T1000 (cell line): ENCODE data around the gene NADK.
"Not testable (repeated sequence)": the region's sequence is repeated elsewhere in the genome, so short reads cannot be mapped to it uniquely, and the experiment has no call there.

Experiments
- DNase-seq: peaks from one replicate; lab custom pipeline; 2025; ENCODE audit warnings: mixed read lengths; lab: John Stamatoyannopoulos, UW

The NADK gene

DNA sequence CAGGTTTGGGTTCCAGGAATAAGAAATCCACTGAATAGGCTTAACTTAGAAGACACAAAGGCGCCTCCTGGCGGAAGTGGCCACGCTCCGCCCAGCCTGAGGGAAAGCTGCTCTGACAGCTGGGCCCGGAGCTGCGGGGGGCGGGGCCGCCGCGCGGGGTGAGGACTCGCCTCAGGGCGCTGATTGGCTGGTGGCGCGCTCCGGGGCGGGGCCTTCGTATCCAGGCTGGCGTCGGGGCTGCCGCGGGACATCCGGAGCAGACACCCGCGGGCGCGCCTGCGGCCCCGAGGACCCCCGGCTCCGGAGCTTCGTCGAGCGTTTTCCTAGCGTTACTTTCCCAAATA is 31.7 kb downstream of the NADK start:
- DNase-seq = not testable (repeated sequence)

DNA sequence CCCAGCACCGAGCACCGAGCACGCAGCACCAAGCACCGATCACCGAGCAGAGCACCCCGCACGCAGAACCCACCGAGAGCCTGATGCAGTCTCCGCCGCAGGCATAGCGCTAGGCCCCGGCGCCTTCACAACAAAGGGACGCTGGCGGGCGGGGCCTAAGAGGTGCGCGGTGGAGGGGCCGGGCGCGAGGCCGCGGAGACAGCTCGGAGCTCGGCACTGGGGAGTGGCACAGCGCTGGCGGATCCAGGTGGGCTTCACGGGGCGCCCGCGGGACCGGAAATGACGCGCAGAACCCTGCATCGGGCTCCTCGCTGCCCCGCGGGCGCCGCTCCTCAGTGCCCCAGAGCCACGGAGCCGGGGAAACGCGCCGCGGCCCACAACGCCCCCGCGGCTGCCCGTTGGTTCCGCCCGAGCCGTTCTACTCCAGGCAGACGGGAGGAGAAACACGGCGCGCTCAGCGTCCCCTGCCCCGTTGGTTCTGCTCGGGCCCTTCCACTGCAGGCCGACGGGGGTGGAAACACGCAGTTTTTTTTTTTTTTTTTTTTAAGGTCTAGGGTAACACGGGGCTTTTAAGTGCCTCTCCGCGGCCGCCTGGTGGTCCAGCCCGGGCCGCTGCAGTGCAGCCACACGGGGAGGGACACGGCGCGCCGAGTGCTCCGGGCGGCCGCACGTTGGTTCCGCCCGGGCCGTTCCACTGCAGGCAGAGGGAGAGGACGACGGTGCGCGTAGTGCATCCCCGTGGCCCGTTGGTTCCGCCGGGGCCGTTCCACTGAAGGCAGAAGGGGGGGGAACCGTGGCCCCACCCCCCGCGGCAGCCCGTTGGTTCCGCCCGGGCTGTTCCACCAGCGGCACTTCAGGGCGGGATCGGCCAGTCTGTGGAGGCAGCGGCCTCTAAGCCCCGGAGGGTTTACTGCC is 32.4 kb downstream of the NADK start:
- DNase-seq = peak; percentile 84

DNA sequence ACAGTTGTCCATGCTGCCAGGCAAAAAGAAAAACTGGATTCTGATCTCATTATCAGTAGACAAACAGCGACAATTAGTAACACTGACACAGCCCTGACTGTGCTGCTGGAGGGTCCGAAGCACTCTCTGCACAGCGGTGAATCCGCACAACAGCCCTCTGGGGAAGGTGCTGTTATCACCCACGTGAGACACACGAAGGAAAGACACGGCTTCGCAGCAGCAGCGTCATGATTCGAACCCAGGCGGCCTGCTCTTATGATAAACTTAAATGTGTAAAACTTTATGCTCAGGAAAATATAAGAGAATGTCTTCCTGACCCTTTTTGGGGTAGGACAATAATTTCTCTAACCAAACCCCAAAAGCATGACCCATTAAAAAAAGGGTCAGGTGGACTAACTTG is 35.7 kb downstream of the NADK start:
- DNase-seq = not testable (repeated sequence)

DNA sequence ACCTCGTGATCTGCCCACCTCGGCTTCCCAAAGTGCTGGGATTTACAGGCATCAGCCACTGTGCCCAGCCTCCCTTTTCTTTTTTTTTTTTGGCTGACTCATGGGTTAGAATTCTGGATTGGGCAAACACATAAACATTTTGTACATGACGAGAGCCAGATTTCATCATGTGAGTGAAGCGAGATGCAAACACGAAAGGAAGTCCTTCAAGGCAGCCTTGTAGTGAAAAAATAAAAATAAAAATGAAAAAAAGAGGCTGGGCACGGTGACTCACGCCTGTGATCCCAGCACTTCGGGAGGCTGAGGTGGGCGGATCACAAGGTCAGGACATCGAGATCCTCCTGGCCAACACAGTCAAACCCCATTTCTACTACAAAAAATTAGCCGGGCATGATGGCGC is 37.3 kb downstream of the NADK start:
- peak; percentile 75 for DNase-seq

DNA sequence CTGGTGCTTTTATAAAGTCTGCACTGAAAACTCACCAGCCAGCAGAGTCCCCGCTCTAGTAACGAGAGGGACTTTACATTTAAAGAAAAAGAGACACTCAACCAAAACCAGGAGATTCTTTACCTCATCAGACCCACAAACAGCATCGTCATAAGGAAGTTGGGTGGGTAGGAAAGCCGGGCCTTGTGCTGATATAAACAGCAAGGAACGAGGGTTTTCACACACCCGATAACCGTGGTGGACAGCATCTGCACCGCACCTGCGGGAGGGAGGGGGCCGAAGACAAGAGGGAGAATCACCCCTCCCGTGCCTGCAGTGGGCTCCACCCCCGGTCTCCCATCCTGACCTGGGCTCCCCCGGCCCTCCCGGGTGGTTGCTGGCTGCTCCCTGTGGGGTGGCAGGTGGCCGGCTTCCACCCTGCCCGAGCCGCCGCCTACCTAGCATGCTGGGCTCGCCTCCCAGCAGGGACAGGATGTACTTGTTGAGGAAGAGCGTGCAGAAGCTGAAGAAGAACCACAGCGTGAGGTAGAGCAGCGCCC is 39.4 kb downstream of the NADK start:
- not testable (repeated sequence) for DNase-seq

DNA sequence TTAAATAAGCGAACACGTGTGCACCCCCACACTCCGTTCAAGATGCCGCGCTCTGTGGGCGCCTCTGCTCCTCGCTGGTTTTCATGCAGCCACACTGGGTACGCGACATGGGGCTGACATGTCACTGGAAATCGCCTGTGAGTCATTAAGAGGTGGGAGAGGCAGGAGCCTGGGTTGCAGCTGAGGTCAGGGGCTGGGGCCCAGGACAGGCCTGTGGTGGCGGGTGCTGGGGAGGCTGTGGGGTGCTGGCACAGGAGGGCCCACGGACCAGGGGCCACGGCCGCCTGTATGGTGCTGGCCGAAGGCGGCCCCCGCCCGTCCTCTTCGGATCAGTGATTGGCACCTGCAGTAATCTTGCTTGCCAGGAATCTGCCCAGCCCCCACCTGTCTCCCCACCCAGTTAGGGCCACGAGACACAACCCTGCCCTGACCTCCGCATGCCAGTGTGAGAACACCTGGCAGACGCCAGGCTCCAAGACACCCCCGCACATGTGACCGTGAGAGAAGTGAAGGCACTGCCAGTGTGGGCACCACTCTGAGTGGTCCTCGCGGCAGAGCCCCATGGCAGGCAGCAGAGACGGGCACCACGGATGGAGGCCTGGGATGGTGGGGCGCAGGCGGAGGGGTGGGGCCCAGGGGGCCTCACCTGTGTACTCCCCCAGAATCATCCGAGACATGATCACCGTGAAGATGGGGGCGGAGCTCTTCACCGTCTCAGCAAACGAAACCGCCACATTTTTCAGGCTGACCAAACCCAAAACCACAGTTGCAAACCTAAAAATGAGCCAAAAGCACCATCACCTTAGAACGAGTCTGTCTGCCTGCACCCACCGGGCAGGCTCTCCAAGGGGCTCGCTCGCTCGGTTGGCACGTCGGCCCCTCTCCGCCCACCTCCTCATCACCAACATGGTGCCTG is 40.3 kb downstream of the NADK start:
- DNase-seq = not testable (repeated sequence)

DNA sequence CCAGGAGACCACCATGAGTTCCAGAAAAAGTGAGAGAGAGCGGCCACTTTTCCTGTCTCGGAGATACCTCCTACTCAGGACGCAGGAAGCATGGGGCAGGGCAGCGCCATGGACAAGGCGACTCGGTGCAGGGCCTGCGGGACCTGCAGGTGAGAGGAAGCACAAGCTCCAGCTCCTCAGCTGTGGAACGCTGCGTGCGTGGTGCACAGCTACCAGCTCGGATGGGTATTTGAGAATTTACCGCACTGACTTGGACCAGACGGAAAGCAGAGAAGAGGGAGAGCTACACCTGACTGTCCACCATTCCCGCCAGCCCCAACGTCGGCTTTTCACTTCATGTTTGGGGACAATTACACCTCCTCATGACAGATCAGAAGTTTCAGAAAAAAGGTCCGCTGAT is 45.9 kb downstream of the NADK start:
- DNase-seq = no peak

DNA sequence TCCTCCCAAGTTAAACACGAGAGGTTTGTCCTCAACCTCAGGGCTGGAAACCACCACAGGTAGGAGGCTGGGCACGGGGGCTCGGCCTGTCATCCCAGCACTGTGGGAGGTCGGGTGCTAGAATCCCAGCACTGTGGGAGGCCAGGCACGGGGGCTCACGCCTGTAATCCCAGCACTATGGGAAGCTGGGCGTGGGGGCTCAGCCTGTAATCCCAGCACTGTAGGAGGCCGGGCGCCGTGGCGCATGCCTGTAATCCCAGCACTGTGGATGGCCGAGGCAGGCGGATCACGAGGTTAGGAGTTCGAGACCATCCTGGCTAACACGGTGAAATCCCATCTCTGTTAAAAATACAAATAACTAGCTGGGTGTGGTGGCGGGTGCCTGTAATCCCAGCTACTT is 47.4 kb downstream of the NADK start:
- DNase-seq = no peak

DNA sequence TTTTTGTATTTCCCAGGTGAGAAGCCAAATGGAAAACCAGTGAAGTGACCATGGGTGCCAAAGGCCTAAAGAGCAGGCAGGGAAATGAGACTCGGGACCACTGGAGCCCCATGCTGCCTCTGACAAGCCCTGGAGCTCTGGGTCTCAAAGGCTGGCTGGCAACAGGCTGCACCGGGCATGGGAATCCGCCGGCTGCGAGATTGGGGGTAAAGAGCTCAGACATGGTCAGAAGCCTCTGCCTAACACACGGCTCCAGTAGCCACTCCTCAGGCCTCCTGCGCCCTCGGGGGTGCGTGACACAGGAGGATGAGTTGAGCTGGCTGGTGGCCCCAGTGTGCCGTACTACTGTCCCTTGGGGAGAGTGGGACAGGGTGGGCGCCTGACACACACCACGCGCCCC is 48.0 kb downstream of the NADK start:
- DNase-seq = not testable (repeated sequence)

DNA sequence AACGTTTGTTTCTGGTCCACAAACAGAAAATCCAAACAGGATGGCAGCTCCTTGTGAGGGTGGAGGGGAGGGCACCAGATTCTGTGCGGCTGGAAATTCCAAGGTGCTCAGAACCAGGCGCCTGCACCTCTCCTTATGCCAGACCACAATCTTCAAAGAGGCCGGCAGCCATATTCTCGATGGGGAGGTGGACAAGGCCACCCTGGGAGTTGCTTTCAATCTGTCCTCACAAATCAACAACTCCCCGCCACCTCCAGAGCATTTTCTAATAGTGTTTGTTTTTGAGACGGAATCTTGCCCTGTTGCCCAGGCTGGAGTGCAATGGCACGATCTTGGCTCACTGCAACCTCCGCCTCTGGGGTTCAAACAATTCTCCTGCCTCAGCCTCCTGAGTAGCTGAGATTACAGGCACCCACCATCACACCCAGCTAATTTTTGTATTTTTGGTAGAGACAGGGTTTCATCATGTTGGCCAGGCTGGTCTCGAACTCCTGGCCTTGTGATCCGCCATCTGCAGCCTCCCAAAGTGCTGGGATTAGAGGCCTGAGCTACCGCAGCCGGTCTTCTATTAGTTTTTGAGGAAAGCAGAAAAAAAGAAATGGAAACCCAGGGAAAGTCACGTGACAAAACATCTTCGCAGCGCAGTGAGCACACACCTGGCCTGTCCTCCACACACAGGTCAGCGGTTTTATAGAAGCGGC is 49.0 kb downstream of the NADK start:
- DNase-seq = not testable (repeated sequence)

DNA sequence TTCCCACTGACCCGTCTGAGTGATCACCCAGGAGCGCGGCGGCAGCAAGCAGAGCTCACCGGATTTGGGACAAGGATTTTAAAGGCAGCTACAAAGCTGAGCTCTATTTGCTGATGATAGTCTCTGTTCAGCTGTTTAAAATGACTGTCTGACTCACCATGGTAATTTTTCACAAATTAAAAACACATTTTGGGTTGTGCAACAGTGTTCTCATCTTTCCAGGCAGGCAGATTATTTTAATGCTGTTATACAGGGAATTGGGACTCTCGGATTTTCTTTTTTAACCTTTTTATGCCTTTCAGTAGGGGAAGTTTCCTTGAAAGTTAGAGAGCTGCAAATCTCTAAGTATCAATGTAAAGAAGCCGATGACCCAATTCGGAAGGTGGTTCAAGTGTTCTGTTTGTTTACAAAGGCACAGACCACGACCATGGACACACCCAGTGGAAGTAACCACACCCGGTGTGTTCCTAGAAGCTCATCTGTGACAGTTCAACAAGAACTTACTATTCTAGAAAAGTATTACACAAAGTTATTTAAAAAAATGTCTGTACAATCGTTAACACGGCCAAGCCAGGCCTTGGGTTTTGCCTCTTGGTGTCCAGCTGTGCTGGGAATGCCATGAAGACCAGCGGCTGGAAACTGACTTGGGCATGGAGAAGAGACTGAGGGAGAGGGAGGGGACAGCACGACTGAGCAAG is 49.8 kb downstream of the NADK start:
- not testable (repeated sequence) for DNase-seq

DNA sequence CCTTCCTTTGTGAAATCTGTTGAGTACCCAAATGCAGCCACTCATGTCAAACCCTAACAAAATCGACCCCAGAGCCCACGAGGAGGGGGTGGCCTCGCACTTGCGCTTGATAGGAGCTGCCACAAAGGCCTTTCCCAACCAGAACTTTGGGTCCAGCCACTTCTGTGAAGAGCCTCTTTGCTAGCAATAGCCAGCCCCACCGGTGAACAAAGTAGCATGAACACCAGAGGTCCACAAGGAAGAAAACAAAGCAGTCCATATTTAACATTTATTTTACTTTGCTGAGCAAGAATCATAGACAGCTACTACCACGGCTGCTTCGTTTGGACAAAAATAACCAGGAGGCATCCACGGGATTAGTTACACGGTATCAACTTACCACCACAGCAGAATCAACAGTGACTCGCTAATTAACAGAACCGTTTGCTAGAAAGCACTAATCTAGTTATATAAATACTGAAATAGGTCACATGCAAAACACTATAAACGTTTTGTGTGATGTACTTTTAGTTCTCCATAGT is 51.1 kb downstream of the NADK start:
- DNase-seq = not testable (repeated sequence)

DNA sequence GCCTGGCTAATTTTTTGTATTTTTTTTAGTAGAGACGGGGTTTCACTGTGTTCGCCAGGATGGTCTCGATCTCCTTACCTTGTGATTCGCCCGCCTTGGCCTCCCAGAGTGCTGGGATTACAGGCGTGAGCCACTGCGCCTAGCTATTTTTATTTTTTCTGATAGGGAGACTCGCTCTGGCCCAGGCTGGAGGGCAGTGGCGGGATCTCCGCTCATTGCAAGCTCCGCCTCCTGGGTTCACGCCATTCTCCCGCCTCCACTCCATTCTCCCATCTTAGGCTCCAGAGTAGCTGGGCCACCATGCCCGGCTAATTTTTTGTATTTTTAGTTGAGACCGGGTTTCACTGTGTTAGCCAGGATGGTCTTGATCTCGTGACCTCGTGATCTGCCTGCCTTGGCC is 52.2 kb downstream of the NADK start:
- DNase-seq = not testable (repeated sequence)

DNA sequence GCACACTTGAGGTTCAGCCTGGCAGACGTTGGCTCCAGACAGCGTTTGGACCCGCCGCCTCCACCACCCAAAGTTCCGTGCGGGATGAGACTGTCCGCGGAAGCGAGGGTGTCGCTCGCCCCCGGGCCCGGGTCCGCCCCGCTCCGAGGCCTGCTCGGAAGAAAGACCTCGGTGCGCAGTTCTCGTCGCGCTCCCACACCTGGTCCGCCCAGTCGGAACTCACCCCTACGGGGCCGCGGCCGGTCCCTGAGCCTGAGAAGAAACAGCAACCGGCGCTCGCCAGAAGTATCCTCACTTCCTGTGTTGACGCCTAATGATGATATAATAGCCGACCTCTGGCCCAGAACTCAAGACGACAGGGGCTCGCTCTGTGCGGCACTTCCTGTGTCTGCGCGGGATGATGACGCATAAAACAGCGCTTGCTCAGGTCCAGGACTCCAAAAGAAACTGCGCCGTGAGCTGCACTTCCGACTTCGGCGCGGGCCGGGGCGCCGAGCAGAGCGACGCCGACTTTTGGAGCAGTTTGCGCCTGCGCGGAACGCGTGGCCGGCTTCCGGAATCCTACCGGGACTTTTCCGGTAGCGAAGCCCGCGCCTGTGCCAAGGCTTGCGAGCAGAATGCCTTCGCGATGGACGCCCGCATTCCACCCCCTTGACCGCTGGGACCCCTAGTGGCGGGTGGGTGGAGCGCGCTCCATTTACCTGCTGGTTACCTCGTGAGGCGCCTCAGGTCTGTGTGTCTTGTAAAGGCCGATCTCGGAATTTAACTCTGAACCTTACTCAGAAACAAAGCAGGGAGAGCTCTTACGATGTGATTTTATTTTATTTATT is 54.0 kb downstream of the NADK start, which contains the start of gene CDK11A:
CDK11A (minus strand) TSS at position 323 of the 830 bp plus-strand sequence. CDS start 1,539 bp downstream, outside the sequence.
- peak; percentile 96 for DNase-seq

DNA sequence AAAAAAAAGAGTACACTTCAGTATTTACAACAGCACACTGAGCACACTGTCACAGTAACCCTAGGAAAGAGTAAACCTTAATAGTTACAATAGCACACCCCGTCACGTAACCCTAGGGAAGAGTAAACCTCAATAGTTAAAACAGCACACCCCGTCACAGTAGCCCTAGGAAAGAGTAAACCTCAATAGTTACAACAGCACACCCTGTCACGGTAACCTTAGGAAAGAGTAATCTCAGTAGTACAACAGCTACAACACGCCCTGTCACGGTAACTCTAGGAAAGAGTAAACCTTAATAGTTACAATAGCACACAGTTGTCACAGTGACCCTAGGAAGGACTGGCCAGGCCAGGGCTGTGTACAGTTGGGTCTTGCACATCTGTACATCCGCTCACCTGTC is 57.1 kb downstream of the NADK start:
- DNase-seq = no peak

DNA sequence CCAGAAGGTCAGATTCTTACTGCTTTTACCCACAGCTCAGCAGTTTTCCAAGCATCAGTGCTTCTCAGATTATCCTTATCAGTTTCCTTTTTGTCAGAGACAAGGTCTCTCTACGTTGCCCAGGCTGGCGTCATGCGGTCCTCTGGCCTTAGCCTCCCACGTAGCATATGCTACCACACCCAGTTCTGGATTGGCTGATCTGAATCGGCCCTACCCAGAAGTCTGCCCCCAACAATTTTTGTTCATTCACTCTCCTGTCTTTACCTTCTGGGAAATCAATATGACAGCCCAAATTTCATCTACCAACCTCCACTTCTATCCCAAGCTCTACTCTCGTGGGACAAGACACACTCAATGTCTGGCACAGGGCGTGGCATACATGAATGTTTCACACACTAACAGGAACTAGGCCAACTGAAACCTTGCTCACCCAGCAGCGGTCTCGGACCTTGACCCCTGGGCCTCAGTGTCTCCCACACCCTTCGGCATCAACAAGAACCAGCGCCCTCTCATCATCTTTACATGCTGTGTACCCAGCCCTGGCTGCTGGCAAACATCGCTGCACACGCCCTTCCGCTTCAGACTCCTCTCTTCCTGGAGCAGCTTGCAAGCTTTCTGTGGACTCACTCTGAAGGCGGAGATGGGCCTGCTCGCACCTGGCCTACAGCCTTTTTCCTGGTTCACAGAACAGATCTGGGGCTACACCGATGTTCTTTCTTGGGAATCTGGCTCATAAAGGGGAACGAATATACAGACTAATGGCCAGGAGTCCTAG is 63.0 kb downstream of the NADK start:
- DNase-seq = not testable (repeated sequence)

DNA sequence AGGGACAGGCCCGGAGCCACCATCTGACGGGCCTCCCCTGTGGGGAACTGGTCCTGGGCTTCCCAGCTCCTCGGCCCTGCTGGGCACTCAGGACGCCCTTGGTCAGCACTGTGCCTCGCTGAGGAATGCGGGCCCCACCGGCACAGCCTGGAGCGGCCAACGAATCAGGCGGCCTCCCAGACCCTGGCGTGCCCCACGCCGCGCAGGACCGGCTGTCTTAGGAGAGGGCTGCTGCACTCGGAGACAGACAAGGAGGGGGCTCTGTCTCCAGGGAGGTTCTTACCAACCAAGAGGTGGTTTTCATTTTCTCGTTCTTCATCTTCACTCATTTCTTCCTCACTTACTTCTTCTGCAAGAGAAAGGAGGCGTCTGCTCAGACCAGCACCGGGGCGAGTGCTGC is 70.4 kb downstream of the NADK start:
- DNase-seq = not testable (repeated sequence)

DNA sequence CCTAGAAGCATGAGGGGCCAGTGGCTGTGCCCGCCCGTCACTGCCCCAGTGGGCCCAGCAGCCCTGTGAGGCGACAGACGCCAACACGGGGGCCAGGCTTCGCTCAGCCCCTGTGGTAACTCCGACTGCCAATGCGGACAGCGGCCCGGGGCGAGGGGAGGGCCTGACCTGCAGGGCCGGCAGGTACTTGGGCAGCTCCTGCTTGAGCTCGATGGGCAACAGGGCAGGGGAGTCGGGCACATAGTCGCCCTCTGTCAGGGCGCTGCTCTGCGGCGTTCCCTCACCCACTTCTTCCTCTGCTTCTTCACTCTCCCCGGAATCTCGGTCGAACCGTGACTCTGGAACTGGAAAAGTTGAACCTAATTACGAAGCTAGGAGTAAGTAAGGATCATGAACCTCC is 71.0 kb downstream of the NADK start:
- DNase-seq = not testable (repeated sequence)

DNA sequence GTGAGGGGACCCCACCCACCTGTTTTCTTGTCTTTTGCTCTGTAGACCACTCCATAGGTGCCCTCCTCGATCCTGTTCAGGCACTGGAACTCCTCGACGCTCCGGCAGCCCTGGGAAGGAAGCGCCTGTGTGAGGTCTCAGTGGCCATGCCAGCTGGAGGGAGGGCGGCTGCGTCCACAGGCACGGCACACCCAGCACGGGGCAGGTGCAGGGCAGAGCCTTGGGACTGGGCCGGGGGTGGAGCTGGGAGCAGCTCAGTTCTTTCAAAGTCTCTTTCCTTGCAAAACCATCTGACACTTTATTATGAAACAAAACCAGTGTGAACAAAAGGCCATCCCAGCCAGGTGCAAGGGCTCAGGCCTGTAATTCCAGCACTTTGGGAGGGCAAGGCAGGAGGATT is 72.6 kb downstream of the NADK start:
- DNase-seq = not testable (repeated sequence)
